SU-DHL-6 (cell line): ENCODE results near the gene EMILIN2.

Experiments
- CTCF ChIP-seq: fragments of 200-600 bp; sonication (generic); IDR thresholded peaks from one replicate; pipeline ENCODE4 v1.5.1; 2017; ENCODE audit warnings: antibody characterized with exemption, mild to moderate bottlenecking, low read length, moderate library complexity; ENCODE audit not compliant: insufficient read depth, poor library complexity, severe bottlenecking
- EZH2phosphoT487 ChIP-seq: fragments of 200-600 bp; sonication (generic), shearing (Covaris generic); conservative IDR thresholded peaks from 2 replicates; pipeline ENCODE4 v1.6.1; 2018; ENCODE audit warnings: mild to moderate bottlenecking, antibody characterized with exemption, low read length, moderate library complexity, mixed read lengths

GRCh38 chr18:2932247-2933181, 85.7 kb downstream of the EMILIN2 start:
- TF ChIP-seq CTCF: peak; percentile 50
- no peak for TF ChIP-seq EZH2phosphoT487
